HK-2 (cell line): ENCODE data around the gene SKIC2.
"Not testable (repeated sequence)": the region's sequence is repeated elsewhere in the genome, so short reads cannot be mapped to it uniquely, and the experiment has no call there.

Experiments
- DNase-seq: peaks from one replicate; pipeline ENCODE4 v3.0.0-alpha.2; 2018; ENCODE audit not compliant: unreplicated experiment

The SKIC2 gene

GRCh38 chr6:31969712-31970603 lies 11.0 kb downstream of the SKIC2 start:
- no peak for DNase-seq

DNA sequence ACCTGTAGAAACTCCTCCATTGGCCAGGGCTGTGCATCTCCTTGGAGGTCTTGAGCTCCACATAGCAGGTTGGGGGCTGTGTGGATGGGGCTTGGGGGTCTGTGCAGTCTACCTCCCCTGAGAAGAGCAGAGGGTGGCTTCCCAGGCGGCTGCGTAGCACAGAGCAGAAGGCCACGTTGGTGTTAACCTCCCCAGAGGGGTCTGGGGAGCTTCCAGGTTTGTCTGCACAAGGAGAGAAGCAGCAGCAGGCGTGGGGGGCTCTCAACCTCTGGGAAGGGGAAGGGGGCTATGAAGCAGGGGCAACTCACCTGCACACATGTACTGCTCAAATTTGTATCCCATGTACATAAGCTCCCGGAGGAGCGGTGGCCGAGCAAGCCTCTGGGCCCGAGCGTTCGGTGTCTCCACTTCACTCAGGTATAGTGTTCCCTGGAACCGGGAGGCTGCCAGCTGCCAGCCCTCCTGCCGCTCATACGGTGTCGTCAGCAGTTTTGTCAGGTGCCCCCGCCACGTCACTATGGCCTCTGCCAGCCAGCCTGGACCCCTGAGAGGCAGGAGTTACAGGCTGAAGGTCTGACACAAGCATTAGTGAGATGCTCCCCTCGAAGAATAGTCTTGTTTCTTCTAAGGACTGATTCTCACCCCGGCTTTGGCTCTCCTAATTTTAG lies 11.8 kb downstream of the SKIC2 start:
- no peak for DNase-seq

- no peak for DNase-seq
Measured at GRCh38 chr6:31971279-31971992, 12.5 kb downstream of the SKIC2 start.

DNA sequence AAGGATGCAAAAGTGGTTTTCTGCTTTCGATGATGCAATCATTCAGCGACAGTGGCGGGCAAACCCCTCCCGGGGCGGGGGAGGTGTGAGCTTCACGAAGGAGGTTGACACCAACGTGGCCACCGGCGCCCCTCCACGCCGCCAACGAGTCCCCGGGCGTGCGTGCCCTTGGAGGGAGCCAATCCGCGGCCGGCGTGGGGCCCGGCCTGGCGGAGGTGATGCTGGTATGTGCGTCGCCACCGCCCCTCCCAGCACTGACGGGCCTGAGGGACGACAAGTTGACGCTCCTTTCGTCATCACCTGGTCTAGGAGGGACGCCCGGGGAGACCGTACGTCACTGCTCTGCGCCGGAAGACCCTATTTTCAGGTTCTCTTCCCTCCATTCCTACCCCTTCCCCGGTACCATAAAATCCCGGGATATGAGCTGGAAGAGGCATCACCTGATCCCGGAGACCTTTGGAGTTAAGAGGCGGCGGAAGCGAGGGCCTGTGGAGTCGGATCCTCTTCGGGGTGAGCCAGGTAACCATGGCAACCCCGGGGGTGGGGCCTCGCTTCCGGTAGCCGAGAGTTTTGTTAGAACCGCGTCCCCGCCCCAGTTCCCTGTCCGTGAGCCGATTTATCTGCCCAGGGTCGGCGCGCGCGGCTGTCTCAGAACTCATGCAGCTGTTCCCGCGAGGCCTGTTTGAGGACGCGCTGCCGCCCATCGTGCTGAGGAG lies 13.2 kb downstream of the SKIC2 start, which contains the start of gene DXO:
TSS of gene DXO (minus strand) at position 146 of the 716 bp plus-strand sequence. CDS start 463 bp downstream, outside the sequence.
- DNase-seq, result peak; percentile 95

DNA sequence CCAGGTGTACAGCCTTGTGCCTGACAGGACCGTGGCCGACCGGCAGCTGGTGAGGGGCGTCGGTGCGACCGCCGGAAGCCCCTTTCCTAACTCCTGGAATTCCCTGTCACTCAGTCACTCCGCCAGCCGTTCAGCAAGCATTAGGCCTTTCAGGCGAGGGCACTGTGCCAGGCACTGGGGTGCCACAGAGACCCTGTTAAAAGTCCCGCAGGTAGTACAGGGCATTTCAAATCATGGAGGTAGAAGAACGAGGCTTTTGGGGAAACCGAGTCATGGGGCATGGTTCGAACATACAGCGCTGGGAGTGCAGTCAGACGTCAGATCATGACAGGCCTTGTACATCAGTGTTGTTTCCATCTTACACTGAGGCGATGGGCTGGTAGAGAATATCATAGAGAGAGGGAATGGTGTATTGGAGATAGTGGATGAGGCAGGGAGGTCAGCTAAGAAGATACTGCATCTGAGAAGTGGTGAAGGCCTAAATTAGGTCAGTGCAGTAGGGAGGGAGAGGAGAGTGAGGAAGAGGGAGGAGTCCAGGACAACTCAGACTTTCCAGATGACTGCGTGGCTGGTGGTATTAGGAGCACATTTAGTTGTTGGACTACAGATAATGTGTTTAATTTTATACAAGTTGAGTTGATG lies 13.9 kb downstream of the SKIC2 start:
- DNase-seq, result no peak

DNA sequence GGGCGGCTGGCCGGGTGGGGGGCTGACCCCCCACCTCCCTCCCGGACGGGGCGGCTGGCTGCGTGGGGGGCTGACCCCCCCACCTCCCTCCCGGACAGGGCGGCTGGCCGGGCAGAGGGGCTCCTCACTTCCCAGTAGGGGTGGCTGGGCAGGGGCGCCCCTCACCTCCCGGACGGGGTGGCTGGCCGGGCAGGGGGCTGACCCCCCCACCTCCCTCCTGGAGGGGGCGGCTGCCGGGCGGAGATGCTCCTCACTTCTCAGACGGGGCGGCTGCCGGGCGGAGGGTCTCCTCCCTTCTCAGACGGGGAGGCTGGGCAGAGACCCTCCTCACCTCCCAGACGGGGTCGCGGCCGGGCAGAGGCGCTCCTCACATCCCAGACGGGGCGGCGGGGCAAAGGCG lies 17.1 kb downstream of the SKIC2 start:
- not testable (repeated sequence) for DNase-seq

- no peak for DNase-seq
Measured at GRCh38 chr6:31977816-31978431, 18.9 kb downstream of the SKIC2 start.

DNA sequence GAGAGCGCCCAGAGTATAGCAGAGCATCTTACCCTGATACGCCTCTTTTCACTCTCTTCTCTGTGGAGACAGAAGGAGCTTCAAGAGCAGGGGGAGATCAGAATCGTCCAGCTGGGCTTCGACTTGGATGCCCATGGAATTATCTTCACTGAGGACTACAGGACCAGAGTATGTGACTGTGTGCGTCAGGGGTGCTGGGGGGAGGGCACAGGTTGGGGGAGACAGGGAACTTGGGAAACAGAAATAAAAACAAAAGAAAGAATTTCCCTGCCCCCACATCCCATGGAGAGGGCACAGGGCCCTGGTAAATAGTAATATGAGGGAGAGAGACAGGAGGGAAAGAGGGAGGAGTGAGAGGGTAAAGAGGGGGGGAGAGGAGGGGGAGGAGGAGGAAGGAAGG lies 19.9 kb downstream of the SKIC2 start:
- DNase-seq, result no peak

- no peak for DNase-seq
Measured at GRCh38 chr6:31979238-31979898, 20.4 kb downstream of the SKIC2 start.

DNA sequence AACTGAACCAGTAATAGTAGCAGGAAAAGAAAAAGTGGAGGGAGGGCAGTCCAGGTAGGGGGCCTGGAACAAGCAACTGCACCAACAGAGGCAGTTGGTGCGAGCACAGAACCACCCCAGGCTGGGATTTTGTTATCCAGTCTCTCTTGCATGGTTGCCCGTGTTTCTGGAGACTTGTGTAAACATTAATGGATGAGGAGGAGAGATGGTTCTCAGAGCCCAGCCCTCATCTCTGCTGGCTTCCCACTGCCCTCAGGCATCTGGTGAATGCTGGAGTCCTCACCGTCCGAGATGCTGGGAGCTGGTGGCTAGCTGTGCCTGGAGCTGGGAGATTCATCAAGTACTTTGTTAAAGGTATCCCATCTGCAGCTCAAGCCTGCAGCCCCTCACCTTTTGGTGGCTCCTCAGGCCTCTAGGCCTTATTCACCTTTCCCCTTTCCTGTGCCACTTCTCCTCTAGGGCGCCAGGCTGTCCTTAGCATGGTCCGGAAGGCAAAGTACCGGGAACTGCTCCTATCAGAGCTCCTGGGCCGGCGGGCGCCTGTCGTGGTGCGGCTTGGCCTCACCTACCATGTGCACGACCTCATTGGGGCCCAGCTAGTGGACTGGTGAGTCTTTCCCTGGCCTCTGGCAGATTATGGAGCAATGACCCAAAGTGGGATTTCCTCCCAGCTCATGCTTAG lies 21.4 kb downstream of the SKIC2 start:
- not testable (repeated sequence) for DNase-seq

DNA sequence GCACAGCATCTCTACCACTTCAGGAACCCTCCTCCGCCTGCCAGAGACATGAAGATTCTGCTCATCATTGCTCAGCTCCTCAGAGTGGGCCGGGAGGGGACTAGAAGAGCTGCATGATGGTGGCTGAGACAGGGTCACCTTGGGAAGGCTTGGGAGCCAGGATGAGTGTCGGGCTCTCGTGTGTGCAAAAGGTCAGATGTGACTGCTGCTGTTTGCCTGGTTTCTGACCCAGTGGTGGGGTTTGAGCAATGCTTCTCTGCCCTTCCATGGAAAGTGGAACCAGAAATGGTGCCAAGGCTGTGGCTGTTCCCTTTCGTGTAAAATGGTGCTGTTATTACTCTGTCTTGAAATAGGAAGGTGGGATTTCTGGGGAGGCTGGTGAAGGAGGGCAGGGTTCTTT lies 22.0 kb downstream of the SKIC2 start:
- DNase-seq, result not testable (repeated sequence)

GRCh38 chr6:31981744-31982143 lies 22.8 kb downstream of the SKIC2 start, which contains the start of gene C4A:
TSS of gene C4A (plus strand) at chr6:31982057. CDS start at chr6:31982108, 51 bp downstream.
- DNase-seq, result not testable (repeated sequence)

DNA sequence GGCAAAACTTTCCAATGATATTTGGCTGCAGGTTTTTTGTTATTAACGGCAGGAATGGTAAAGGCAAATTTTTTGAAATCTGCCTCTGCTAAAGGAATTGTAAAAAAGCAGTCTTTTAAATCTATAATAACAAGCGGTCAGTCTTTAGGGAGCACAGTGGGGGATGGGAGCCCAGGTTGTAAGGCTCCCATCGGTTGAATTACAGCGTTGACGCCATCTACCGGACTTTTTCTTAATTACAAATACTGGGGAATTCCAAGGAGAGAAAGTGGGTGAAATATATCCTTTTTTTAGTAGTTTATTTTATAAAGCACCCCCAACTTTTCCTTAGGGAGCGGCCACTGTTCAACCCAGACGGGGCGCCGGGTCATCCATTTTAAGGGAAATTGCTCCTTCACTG lies 30.4 kb downstream of the SKIC2 start:
- DNase-seq, result not testable (repeated sequence)

DNA sequence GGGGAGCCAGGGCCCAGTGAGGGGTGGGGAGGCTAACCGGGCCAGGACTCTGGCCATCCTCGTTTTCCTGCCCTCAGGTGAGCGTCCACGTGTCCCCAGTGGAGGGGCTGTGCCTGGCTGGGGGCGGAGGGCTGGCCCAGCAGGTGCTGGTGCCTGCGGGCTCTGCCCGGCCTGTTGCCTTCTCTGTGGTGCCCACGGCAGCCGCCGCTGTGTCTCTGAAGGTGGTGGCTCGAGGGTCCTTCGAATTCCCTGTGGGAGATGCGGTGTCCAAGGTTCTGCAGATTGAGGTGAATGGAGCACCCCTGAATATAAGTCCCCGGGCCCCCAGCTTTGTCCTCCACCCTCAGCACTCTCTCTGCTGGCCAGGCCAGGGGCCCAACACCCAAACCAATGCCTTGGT lies 35.4 kb downstream of the SKIC2 start:
- not testable (repeated sequence) for DNase-seq

DNA sequence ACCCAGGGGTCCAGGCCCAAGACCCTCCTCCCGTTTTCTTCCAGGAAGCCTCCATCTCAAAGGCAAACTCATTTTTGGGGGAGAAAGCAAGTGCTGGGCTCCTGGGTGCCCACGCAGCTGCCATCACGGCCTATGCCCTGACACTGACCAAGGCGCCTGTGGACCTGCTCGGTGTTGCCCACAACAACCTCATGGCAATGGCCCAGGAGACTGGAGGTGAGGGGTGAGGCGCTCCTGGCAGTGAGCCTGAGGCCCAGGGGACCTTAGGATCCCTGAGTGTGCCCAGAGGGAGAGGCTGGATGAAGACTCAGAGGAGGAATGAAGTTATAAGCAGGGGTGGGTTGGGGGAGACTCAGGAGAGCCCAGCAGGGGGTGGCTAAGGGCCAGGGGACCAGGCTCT lies 37.4 kb downstream of the SKIC2 start:
- not testable (repeated sequence) for DNase-seq

DNA sequence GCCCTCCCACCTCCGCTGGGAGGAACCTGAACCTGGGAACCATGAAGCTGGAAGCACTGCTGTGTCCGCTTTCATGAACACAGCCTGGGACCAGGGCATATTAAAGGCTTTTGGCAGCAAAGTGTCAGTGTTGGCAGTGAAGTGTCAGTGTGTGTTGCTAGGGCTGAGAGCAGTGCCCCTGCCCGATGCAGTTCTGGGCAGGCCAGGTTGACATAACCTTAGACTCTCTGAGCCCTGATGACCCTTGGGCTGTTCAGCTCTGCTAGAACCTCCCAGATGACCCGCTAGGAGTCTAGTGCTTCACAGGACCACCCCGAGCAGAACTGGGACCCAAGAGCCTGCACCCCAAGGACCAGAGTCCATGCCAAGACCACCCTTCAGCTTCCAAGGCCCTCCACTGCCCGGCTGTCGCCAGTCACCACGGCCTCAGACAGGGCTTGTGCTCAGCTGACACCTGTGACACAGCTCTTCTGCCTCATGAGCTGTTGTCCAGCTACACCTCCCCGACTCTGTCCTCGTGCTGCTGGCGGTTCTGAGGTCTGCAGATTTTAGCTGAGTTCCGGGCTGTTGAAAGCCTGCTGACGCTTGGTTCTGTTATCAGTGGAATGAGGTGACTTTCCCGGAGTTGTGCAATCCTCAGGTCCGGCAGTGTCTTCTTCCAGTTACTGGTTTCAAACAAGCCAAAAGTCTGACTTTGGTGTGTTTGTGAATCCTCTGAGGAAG lies 43.7 kb downstream of the SKIC2 start:
- not testable (repeated sequence) for DNase-seq

GRCh38 chr6:32003301-32003700 lies 44.3 kb downstream of the SKIC2 start:
- not testable (repeated sequence) for DNase-seq

DNA sequence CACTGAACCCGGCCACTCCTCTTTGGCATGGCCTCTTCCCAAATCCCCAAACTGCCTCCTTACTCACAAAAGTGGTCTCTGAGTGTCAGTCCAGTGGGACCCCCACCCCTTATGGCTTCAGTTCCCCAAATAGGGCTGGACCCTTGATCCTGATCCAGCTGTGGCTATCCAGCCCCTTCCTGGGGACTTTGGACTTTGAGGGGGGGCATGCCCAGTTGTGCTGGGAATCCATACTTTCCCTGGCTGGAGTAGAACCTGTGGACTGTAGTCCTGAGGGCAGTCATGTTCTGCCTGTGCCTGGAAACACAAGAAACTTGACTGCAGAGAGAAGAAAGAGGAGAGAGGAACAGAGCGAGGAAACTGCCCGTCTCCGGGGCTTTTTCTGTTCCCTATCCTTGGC lies 45.4 kb downstream of the SKIC2 start:
- not testable (repeated sequence) for DNase-seq
